Stimulated activated CD4-positive, alpha-beta T cell treated with anti-CD3 and anti-CD28 coated beads, Interleukin-2, amount 100 ng/mL, for 4 hours (primary cell): ENCODE data around the gene DNMT3A.
"Not testable (repeated sequence)": the region's sequence is repeated elsewhere in the genome, so short reads cannot be mapped to it uniquely, and the experiment has no call there.

Experiments
- DNase-seq: peaks from one replicate; pipeline ENCODE4 v3.0.0-alpha.2; 2020; ENCODE audit warnings: low read depth

Gene DNMT3A

GRCh38 chr2:25234738-25235137 is 107.0 kb downstream of the DNMT3A start:
- no peak for DNase-seq

GRCh38 chr2:25233916-25234605 is 107.7 kb downstream of the DNMT3A start:
- no peak for DNase-seq

GRCh38 chr2:25232248-25232825 is 109.4 kb downstream of the DNMT3A start:
- no peak for DNase-seq

GRCh38 chr2:25230948-25231311 is 110.8 kb downstream of the DNMT3A start:
- DNase-seq, result no peak

- no peak for DNase-seq
Observed at GRCh38 chr2:25230198-25230947, 111.4 kb downstream of the DNMT3A start.

GRCh38 chr2:25229279-25230197 is 112.2 kb downstream of the DNMT3A start:
- DNase-seq, result no peak

- DNase-seq, result peak; percentile 14
Observed at GRCh38 chr2:25228848-25229278, 112.9 kb downstream of the DNMT3A start.

GRCh38 chr2:25227576-25227975 is 114.1 kb downstream of the DNMT3A start:
- no peak for DNase-seq

GRCh38 chr2:25226827-25227226 is 114.9 kb downstream of the DNMT3A start:
- no peak for DNase-seq

GRCh38 chr2:25222477-25223121 is 119.1 kb downstream of the DNMT3A start:
- DNase-seq, result no peak

- no peak for DNase-seq
Observed at GRCh38 chr2:25221579-25221978, 120.1 kb downstream of the DNMT3A start.

- no peak for DNase-seq
Observed at GRCh38 chr2:25220313-25220712, 121.4 kb downstream of the DNMT3A start.

- no peak for DNase-seq
Observed at GRCh38 chr2:25219621-25220020, 122.1 kb downstream of the DNMT3A start.

- no peak for DNase-seq
Observed at GRCh38 chr2:25218100-25218499, 123.6 kb downstream of the DNMT3A start.

GRCh38 chr2:25215948-25216679 is 125.6 kb downstream of the DNMT3A start:
- peak; percentile 78 for DNase-seq

GRCh38 chr2:25215232-25215631 is 126.5 kb downstream of the DNMT3A start:
- no peak for DNase-seq

GRCh38 chr2:25213229-25213628 is 128.5 kb downstream of the DNMT3A start:
- DNase-seq, result no peak

- not testable (repeated sequence) for DNase-seq
Observed at GRCh38 chr2:25210923-25211322, 130.8 kb downstream of the DNMT3A start.

GRCh38 chr2:25207078-25207545 is 134.6 kb downstream of the DNMT3A start:
- DNase-seq, result no peak

- no peak for DNase-seq
Observed at GRCh38 chr2:25204190-25204838, 137.4 kb downstream of the DNMT3A start.
